IMR-90 (cell line): ENCODE measurements around the gene GPC6.

Experiments
- BHLHE40 ChIP-seq: fragments of 150-350 bp; IDR thresholded peaks from 2 replicates; pipeline ENCODE4 v1.6.1; 2016; ENCODE audit warnings: mild to moderate bottlenecking, low read depth, low read length
- CEBPB ChIP-seq: IDR thresholded peaks from 2 replicates; pipeline ENCODE4 v1.6.1; 2012; ENCODE audit warnings: low read depth, low read length, improper control_type of control experiment
- CHD1 ChIP-seq: IDR thresholded peaks from 2 replicates; pipeline ENCODE4 v1.6.1; 2012; ENCODE audit warnings: low read depth, low read length, improper control_type of control experiment
- MAFK ChIP-seq: IDR thresholded peaks from 2 replicates; pipeline ENCODE4 v1.6.1; 2012; ENCODE audit warnings: low read depth, low read length, improper control_type of control experiment
- MAZ ChIP-seq: IDR thresholded peaks from 2 replicates; pipeline ENCODE4 v1.6.1; 2012; ENCODE audit warnings: low read depth, mild to moderate bottlenecking, low read length, improper control_type of control experiment, moderate library complexity, borderline replicate concordance
- MXI1 ChIP-seq: IDR thresholded peaks from 2 replicates; pipeline ENCODE4 v1.6.1; 2012; ENCODE audit warnings: low read depth, mild to moderate bottlenecking, low read length, moderate library complexity, borderline replicate concordance
- NFE2L2 ChIP-seq: fragments of 150-350 bp; IDR thresholded peaks from 2 replicates; pipeline ENCODE4 v1.6.1; 2016; ENCODE audit warnings: low read depth, mild to moderate bottlenecking, low read length
- POLR2A ChIP-seq: IDR thresholded peaks from 2 replicates; pipeline ENCODE4 v1.6.1; 2012; ENCODE audit warnings: mild to moderate bottlenecking, low read depth, low read length
- RAD21 ChIP-seq: IDR thresholded peaks from 2 replicates; pipeline ENCODE4 v1.6.1; 2012; ENCODE audit warnings: low read length, improper control_type of control experiment
- RFX5 ChIP-seq: IDR thresholded peaks from 2 replicates; pipeline ENCODE4 v1.8.0; 2012; ENCODE audit warnings: low read depth, mild to moderate bottlenecking, low read length, moderate library complexity
- SMC3 ChIP-seq: fragments of 150-350 bp; IDR thresholded peaks from 2 replicates; pipeline ENCODE4 v1.6.1; 2016; ENCODE audit warnings: low read depth, mild to moderate bottlenecking, antibody characterized with exemption, low read length, moderate library complexity
- USF2 ChIP-seq: fragments of 150-350 bp; IDR thresholded peaks from 2 replicates; pipeline ENCODE4 v1.6.1; 2017; ENCODE audit warnings: mild to moderate bottlenecking, antibody characterized with exemption, low read length, low read depth
- TF ChIP-seq, protein P1 (sequence below): conservative IDR thresholded peaks from 2 replicates; pipeline ENCODE4 v1.5.1; 2012; ENCODE audit warnings: mild to moderate bottlenecking, low read depth, low read length, improper control_type of control experiment
- TF ChIP-seq, protein P2 (sequence below): fragments of 150-350 bp; IDR thresholded peaks from 2 replicates; pipeline ENCODE4 v1.6.1; 2016; ENCODE audit warnings: low read depth, mild to moderate bottlenecking, low read length, moderate library complexity, borderline replicate concordance

GRCh38 chr13:93218583-93218982, 8.0 kb upstream of the GPC6 start:
- TF ChIP-seq POLR2A: no peak
- no peak for TF ChIP-seq NFE2L2
- TF ChIP-seq, protein P1, sequence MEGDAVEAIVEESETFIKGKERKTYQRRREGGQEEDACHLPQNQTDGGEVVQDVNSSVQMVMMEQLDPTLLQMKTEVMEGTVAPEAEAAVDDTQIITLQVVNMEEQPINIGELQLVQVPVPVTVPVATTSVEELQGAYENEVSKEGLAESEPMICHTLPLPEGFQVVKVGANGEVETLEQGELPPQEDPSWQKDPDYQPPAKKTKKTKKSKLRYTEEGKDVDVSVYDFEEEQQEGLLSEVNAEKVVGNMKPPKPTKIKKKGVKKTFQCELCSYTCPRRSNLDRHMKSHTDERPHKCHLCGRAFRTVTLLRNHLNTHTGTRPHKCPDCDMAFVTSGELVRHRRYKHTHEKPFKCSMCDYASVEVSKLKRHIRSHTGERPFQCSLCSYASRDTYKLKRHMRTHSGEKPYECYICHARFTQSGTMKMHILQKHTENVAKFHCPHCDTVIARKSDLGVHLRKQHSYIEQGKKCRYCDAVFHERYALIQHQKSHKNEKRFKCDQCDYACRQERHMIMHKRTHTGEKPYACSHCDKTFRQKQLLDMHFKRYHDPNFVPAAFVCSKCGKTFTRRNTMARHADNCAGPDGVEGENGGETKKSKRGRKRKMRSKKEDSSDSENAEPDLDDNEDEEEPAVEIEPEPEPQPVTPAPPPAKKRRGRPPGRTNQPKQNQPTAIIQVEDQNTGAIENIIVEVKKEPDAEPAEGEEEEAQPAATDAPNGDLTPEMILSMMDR: no peak
- no peak for TF ChIP-seq BHLHE40
- no peak for TF ChIP-seq MXI1
- TF ChIP-seq RAD21: no peak
- no peak for TF ChIP-seq USF2
- no peak for TF ChIP-seq CEBPB
- TF ChIP-seq RFX5: no peak
- TF ChIP-seq MAZ: no peak
- no peak for TF ChIP-seq MAFK
- TF ChIP-seq, protein P2, sequence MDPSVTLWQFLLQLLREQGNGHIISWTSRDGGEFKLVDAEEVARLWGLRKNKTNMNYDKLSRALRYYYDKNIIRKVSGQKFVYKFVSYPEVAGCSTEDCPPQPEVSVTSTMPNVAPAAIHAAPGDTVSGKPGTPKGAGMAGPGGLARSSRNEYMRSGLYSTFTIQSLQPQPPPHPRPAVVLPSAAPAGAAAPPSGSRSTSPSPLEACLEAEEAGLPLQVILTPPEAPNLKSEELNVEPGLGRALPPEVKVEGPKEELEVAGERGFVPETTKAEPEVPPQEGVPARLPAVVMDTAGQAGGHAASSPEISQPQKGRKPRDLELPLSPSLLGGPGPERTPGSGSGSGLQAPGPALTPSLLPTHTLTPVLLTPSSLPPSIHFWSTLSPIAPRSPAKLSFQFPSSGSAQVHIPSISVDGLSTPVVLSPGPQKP: no peak
- TF ChIP-seq SMC3: no peak
- no peak for TF ChIP-seq CHD1
